Sigmoid colon (tissue), 4 donors: ENCODE measurements around the gene OR5A1.

Source experiments
- EP300 ChIP-seq, 4 donors: sonication (generic); formaldehyde crosslinking; IDR thresholded peaks; one replicate each; pipeline ENCODE4 v1.6.1; 2017; ENCODE audit warnings: antibody characterized with exemption in 4 of 4
- POLR2A ChIP-seq, 2 donors: fragments of 450-650 bp; IDR thresholded peaks; one replicate each; pipeline ENCODE4 v1.6.1; 2016; ENCODE audit warnings: antibody characterized with exemption in 2 of 2, mild to moderate bottlenecking in 2 of 2, moderate library complexity in 2 of 2
- POLR2AphosphoS5 ChIP-seq, 4 donors: sonication (generic); formaldehyde crosslinking; IDR thresholded peaks; one replicate each; pipeline ENCODE4 v1.6.1; 2017; ENCODE audit warnings: antibody characterized with exemption in 4 of 4
- TF ChIP-seq, protein P1 (sequence below), 4 experiments: fragments of 450-650 bp in 3 of 4; fragments of 200-600 bp in 1 of 4; IDR thresholded peaks; one replicate each; pipeline ENCODE4 v1.5.1; 2016 to 2019; ENCODE audit warnings: antibody characterized with exemption in 4 of 4, mild to moderate bottlenecking in 3 of 4, moderate library complexity in 2 of 4

DNA sequence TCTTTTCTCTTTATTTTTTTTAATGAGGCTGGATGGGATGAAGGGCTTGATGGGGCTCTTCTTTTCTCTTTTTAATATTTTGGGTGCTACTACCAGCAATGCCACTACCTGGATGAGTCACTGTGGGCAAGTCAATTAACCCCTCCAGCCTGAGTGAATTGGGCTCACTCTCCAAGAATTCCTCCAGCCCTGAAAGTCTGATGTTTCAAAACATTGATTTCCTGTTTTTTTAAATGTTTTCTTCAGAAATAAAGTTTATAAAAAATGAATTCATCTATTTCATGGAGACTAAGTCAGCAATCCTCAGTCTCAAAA lies 9.2 kb upstream of the OR5A1 start:
- TF ChIP-seq POLR2AphosphoS5 (IDR thresholded peaks at IDR 0.05) (no peak), POLR2A (IDR thresholded peaks at IDR 0.05) (no peak), EP300 (IDR thresholded peaks at IDR 0.05) (no peak)
- TF ChIP-seq, protein P1, sequence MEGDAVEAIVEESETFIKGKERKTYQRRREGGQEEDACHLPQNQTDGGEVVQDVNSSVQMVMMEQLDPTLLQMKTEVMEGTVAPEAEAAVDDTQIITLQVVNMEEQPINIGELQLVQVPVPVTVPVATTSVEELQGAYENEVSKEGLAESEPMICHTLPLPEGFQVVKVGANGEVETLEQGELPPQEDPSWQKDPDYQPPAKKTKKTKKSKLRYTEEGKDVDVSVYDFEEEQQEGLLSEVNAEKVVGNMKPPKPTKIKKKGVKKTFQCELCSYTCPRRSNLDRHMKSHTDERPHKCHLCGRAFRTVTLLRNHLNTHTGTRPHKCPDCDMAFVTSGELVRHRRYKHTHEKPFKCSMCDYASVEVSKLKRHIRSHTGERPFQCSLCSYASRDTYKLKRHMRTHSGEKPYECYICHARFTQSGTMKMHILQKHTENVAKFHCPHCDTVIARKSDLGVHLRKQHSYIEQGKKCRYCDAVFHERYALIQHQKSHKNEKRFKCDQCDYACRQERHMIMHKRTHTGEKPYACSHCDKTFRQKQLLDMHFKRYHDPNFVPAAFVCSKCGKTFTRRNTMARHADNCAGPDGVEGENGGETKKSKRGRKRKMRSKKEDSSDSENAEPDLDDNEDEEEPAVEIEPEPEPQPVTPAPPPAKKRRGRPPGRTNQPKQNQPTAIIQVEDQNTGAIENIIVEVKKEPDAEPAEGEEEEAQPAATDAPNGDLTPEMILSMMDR (IDR thresholded peaks at IDR 0.05) = no peak
